HG02759 (cell line): ENCODE measurements around the gene KLHL2.
"Not testable (repeated sequence)": the region's sequence is repeated elsewhere in the genome, so short reads cannot be mapped to it uniquely, and the experiment has no call there.

Experiments
- ATAC-seq: cut with Tn5 transposase; IDR thresholded peaks from one replicate; pipeline ENCODE4 v1.9.1; 2021; ENCODE audit warnings: mild to moderate bottlenecking, moderate library complexity; ENCODE audit not compliant: unreplicated experiment

KLHL2 gene, protein sequence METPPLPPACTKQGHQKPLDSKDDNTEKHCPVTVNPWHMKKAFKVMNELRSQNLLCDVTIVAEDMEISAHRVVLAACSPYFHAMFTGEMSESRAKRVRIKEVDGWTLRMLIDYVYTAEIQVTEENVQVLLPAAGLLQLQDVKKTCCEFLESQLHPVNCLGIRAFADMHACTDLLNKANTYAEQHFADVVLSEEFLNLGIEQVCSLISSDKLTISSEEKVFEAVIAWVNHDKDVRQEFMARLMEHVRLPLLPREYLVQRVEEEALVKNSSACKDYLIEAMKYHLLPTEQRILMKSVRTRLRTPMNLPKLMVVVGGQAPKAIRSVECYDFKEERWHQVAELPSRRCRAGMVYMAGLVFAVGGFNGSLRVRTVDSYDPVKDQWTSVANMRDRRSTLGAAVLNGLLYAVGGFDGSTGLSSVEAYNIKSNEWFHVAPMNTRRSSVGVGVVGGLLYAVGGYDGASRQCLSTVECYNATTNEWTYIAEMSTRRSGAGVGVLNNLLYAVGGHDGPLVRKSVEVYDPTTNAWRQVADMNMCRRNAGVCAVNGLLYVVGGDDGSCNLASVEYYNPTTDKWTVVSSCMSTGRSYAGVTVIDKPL

DNA sequence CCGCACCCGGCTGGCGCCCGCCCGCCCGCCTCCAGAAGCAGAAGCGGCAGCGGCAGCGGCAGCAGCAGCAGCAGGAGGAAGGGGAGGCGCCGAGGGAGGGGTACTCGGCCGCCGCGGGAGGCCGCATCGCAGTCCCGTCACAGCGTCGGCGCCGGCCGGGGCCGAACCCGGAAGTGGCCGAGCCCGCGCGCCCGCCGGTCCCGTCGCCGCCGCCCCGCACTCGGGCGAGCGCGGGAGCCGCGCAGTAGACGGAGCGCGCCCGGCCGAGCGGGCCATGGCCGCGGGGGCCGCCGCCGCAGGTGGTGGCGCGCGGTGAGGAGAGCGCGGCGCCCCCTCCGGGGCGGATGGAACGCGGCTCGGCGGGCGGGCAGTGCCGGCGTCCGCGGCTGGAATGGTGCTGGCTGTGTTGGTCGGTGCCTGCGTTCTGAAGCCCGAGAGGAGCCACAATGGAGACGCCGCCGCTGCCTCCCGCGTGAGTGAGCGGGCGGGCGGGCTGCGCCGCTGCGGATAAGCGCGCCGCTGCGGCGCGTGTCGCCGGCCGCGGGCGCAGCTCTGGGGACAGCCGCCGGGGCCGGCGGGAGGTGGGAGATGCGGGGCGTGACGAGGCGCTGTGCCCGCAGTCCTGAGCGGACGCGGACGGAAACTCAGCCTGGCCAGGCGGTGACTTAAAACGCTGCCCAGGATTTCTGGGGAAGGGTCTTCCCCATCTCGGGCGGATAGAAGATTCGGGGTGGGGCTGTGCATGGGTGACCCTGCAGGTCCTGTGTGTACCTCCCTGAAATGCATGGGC lies at the start of gene KLHL2:
TSS of gene KLHL2 (plus strand) at position 131 of the 790 bp plus-strand sequence. CDS start at position 447, 316 bp downstream.
- peak; percentile 92 for ATAC-seq

DNA sequence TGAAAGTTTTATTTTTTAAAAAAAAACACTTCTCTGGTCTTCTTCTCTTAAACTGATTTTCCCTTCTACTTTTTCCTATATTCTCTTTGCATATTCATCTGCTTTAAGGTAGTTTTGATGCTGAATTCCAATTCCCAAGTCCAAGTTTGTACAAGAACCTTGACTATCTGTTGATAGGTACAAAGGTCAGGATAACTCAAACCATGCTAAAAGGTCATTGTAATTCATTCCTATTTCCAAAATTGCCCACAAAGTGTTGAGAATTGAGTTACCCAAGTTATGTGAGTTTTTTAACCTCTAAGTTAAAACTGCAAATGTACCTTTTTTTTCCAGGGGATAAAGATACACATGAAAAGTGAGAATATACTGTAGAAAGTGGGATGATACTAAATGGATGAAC lies 48.6 kb upstream of the KLHL2 start:
- no peak for ATAC-seq

DNA sequence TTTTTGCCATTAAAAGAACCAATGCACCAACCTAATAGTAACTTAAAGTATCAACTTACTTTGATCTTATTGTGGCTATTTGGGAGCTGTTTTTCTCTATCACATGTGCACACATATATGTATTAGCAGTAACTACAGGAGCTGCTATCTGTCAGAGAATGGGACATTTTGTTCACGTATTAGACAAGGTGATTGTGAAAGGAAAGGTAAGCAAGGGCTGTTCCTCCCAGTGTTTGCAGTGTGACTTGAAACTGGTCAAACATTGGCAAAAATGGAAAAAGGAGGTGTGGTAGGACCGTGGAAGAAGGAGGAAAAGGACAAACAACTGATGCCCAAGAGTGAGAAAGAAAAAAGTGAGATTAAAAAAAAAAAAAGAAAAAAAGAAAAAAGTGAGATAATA lies 43.1 kb upstream of the KLHL2 start:
- no peak for ATAC-seq

DNA sequence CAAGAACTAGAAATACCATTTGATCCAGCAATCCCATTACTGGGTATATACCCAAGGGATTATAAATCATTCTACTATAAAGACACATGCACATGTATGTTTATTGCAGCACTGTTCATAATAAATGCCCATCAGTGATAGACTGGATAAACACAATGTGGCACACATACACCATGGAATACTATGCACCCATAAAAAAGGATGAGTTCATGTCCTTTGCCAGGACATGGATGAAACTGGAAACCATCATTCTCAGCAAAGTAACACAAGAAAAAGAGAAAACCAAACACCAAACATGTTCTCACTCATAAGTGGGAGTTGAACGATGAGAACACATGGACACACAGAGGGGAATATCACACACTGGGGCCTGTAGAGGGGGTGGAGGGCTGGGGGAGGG lies 40.5 kb upstream of the KLHL2 start:
- ATAC-seq = not testable (repeated sequence)

DNA sequence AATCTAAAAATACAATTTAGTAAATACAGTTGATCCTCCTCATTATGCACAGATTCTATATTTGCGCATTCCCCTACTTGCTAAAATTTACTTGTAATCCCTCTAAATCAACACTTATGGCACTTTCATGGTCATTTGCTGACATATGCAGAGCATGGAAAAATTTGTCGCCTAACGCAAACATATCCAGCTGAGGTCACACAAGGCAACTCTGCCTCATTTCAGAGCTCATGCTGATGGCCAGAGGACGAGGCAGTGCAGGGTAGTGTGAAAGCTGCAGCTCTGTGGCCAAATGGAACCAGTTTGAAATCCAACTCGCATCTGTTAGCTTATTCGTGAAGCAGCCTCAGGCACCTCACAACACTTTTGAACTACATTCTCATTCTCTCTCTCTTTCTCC lies 39.7 kb upstream of the KLHL2 start:
- ATAC-seq = no peak

DNA sequence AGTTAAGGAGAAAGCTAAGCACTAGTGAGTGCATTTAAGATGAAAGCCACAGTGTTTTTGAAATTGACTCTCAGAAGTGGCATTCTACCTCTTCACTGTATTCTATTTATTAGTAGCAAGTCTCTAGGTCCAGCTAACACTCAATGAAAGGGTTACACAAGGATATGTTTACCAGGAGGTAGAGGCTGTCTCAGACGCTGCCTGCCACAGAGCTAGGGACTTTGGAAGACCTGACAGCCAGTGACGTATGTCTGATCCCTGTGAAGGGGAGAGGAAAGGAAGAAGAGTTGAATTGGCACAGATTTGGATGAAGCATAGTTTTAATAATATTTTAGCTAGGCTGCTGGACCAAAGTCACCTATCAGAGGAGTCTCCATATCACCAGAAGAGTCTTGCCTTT lies 36.5 kb upstream of the KLHL2 start:
- no peak for ATAC-seq

DNA sequence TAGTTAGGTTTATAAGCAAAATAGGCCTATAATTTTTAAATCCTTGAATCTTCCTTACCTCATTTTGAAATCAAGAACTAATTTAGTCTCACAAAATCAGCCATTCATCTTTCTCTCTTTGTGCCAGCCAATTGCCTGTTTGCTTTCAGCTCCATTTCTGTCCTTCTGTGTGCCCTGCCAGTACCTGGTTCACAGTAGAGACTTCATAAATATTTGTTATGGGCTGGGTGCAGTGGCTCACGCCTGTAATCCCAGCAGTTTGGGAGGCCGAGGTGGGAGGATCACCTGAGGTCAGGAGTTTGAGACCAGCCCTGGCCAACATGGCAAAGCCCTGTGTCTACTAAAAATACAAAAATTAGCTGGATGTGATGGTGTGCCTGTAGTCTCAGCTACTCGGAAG lies 31.9 kb upstream of the KLHL2 start:
- not testable (repeated sequence) for ATAC-seq

DNA sequence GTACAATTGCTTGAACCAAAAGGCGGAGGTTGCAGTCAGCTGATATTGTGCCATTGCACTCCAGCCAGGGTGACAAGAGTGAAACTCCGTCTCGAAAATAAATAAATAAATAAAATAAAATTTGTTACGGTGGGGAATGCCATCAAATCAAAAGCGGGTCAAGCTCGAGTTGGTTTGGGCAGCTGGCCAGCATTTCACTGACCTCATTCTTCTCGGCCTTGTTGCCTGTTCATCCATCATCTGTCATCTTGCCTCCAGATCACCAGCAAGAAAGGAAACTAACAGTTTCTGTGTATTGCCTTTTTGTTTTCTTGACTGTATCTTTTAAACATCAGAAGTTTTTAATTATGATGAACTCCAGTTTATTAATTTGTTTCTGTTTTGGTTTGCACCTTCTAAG lies 31.5 kb upstream of the KLHL2 start:
- no peak for ATAC-seq

DNA sequence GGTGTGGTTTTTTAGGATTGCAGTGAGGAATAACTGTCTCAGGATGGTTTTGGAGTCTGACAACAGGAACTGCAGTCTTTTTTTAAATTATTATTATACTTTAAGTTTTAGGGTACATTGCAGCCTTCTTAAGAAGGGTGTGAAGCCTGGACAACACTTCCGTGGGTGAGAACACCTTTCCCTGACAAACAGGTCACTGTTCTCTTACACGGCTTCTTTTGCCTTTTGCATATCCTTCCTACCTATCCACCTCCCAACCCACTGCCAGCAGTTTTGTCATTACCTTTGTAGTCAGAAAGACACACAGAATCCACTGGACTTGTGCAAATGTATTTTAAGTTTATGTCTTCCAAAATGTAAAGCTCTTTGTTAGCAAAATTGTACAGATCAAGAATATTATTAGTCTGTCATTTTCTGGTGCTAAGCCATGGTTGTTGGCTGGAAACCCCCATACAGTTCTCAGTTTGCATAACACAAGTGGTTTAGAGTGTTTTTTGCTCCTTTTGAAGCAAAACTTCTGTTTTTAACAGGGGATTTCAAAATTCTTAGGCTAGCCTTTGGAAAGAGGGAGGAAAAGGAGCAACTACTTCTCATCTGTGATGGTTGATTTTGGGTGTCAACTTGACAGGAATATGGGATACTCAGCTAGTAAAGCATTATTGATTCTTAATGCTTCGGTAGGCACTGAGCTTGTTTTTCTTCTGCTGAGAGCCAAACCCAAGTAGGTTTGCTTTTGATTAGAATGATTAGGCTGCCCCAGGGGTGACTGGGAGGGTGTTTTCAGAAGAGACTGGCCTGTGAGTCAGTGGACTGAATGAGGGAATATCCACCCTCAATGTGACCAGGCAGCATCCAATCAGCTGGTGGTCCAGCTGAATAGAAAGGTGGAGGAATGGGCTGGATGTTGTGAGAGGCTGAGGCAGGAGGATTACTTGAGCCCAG lies 29.4 kb upstream of the KLHL2 start:
- ATAC-seq = peak; percentile 84

DNA sequence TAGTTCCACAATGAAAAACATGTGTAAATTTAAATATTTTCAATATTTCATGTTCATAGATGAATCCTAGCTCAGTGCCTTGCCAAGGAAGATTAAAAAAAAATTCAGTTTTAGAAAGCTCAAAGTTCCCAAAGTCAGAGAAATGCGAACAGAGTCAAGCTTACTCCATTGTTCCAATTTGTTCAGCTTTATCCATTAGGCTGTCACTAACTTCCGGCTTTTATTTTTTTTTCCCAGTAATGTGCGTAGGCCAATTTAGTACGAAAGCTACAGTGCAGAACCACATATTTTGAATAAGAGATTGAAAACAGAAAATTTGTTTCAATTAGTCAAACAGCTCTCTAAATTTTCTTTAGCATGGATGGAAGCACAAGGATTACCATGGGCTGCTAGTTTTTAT lies 23.1 kb upstream of the KLHL2 start:
- no peak for ATAC-seq

DNA sequence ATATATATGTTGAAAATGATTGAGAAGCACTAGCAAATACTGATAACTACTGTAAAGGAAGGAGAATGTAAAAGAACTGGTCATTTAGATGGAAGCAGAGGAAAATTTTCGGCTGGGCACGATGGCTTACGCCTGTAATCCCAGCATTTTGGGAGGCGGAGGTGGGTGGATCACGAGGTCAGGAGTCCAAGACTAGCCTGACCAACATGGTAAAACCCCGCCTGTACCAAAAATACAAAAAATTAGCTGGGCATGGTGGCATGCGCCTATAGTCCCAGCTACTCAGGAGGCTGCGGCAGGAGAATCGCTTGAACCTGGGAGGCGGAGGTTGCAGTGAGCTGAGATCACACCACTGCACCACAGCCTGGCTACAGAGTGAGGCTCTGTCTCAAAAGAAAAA lies 22.4 kb upstream of the KLHL2 start:
- ATAC-seq = not testable (repeated sequence)

DNA sequence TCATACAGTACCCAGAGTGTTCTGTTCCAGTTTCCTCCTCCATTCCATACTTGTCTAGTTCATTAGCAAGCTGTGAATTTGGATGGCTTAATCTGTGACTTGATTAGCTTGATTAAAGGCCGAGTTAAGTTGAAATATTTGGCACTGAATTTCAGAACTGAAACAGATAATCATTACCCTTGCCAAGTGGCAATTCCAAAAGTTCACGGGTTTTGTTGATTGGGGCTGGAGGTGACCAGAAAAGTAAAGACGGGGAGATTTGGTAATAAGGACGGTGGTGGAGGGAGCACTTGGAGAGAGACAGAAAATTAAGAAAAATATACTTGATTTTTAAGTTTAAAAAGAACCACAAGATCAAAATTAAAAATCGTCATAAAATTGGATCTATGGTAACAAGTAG lies 21.9 kb upstream of the KLHL2 start:
- ATAC-seq = no peak

DNA sequence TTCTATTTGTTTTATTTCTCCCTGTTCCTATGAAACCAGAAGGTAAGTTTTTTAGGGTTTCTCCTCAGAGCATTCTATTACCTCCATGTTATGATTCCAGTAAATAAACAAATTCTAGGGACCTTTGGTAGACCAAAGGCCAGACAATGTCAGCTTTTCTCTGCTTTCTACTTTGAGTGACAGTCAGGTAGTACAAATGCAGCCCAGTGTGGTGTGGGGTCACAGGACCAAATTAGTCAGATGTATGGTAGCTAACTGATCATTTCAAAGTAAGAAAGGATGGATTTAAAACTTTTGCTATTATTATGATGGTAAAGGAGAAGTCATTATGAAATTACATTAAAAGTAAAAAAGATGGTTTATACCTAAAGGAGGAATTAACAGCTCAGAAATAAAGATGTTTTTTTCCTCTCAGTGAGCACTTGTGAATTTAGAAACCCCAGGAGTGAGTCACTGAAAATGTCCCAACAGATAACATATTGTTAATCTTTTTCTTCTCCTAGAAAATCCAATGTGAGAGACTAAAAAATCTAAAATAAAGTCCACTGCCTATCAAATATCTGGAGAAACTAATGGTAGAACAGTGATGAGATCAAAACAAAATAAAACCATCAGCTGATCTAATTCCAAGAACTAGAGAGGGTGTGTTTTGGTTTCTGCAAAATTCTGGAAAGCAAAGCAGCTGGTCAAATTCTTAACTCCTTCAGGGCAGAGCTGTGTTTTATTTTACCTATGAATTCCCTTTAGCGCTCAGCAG lies 16.6 kb upstream of the KLHL2 start:
- no peak for ATAC-seq

DNA sequence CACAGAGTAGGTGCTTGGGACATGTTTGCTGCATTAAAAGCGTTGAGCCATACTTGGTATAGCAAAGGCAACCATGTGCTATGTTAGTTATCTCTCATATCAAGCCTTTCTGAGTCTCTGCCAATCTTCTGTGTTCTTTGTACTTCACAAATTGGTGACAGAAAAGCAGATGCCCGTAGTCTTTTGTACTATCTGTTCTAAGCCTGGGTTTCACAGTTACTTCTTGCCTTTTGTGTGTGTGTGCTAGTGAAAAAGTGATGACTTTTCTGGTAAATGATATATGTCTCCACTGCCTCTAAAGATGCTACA lies 16.1 kb upstream of the KLHL2 start:
- ATAC-seq = no peak

DNA sequence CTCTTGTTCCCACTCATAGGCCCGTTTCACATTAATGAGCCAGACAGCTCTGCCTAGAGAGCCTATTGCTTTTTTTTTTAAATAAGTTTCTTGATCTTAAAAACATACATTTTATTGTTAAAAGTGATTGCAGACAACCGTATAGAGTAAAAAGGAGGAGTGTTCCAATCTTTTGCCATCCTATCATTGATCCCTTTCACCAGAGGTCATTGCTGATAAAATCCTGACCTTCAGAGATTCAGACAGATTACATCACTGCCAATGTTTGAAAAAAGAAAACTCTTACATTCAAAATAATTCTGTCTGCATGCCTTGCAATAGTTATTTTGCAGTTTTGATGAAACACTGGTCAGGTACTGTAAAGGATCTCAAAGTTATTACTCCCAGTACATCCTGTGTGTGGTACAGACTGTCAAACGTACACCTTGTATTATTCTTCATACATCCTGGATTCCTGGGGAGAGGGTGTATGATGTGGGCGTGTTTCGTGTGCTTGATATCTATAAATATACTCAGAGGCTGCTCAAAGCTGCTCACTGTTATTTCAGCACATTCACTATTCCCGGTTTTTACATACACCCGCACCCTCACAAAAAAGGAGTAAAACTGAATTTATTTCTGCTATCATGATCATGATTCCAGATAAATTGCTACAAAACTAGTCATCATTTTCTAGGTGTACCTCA lies 15.4 kb upstream of the KLHL2 start:
- no peak for ATAC-seq

DNA sequence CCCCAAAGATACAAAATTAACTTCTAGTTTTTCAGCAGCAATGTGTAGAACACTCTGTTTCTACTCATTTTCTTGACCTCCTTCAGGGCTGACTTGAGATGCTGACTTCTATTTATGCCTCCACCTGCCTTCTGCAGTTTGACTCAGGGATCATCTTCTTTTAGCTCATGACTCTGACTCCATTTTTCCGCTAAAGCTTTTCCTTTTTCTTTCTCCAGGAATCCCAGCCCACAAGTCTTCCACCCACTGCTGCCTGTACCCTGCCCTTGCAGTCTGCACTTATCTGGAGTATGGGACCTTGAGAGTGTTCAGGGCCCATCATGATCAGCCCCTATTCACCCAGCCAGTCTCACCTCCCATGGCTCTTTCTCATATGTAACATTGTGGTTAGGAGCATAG lies 14.9 kb upstream of the KLHL2 start:
- no peak for ATAC-seq

DNA sequence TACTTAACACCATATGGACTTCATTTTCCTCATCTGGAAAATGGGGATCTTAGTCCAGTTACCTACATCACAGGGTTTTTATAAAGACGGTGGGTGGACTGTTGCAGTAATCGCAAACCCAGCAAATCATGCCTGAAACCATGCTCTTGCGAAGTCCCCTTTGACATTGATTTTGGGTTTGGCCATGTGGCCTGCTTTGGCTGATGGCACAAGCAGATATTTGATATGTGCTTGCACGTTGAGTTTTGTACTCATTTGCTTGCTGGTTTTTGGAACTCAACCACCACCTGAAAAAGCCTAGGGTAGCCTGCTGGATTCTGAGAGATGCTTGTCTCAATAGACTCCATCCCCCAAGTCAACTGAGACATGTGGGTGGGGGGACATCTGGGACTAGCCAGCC lies 14.4 kb upstream of the KLHL2 start:
- no peak for ATAC-seq

DNA sequence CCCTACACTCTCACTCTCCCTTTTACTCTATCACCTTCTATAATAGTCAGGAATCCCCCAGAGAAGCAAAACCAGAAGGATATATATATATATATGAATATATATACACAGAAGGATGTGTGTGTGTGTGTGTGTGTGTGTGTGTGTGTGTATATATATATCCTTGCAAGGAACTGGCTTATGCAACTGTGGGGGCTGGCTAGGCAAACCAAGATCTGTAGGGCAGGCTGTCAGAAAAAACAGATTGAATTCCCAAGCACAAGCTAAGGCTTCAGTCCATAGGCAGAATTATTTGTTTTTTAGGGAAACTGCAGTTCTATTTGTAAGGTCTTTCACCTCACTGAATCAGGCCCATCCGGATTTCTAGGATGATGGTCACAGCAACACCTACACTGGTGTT lies 13.0 kb upstream of the KLHL2 start:
- ATAC-seq = no peak

DNA sequence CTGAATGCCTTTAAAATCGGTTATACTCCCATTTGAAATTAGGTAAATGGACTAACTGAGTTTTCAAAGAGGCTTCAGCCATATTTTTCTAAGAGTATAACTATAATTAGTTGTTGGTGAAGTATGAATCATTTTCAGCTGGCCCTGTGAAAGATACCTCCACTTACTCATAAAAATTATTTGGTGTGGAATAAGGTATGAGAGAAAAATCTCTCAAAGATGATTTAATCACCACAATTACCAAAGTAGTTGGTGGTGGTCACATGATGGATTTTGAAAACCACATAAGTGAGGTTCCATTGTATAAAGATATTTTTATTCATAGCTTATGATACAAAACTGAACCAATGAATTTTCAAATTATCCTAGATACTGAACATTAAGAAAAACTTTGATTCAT lies 9.0 kb upstream of the KLHL2 start:
- ATAC-seq = no peak

DNA sequence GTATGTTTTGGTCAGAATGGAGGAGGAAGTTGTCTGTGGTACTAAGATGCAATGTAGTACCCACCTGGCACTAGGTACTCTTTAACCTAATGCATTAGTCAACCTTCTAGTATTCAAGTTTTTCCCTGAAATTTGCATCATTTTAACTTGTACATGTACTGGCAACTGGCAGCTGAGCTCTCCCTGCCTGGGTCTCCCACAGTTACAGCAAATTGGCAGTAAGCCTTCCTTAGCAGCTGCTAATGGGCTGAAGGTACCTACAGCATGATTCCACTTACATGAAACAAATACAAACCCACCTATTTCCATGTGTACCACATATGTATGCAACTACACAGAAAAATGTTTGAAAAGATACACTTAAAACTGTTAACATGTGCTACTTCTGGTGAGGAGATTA lies 8.1 kb upstream of the KLHL2 start:
- ATAC-seq = no peak
